IMR-90 (cell line): Measurements from ENCODE around the gene NR5A2. TPM values are rescaled to one million over a fixed set of nuclear protein-coding genes. Genes with fewer than 3 reads are reported as not detected.

Experiments used
- ATAC-seq: fragments of 200-7000 bp; cut with Tn5 transposase; 2 replicates; pipeline ENCODE4 v1.9.1; 2020; ENCODE audit warnings: low read depth, mild to moderate bottlenecking, moderate library complexity
- BruUV-seq: library from RNA; stranded (reverse); fragments of 400-500 nt; replicated peaks from 2 replicates; lab custom pipeline; 2021; lab: Mats Ljungman, UMichigan
- CTCF ChIA-PET: fragments of 300-600 bp; formaldehyde crosslinking; extraction: SDS; loops from one replicate; lab custom pipeline; 2021; ENCODE audit warnings: antibody characterized with exemption; lab: Yijun Ruan, JAX
- POLR2A ChIA-PET: fragments of 300-600 bp; sonication (Branson Sonifier 250); formaldehyde crosslinking; loops from one replicate; lab custom pipeline; 2022; ENCODE audit warnings: antibody characterized with exemption; ENCODE audit not compliant: unreplicated experiment; lab: Charles Lee
- DNase-seq: peaks from one replicate; pipeline ENCODE4 v3.0.0; 2013
- H2AFZ ChIP-seq: replicated peaks from 2 replicates; pipeline ENCODE3; 2013; ENCODE audit warnings: low read length, mild to moderate bottlenecking; ENCODE audit not compliant: poor library complexity
- H2AK5ac ChIP-seq: 2 replicates; pipeline ENCODE4 v1.6.1; 2013; ENCODE audit warnings: low read depth, low read length, inconsistent platforms
- H2AK9ac ChIP-seq: replicated peaks from 2 replicates; pipeline ENCODE3; 2013; ENCODE audit warnings: mild to moderate bottlenecking, low read depth, low read length, moderate library complexity; ENCODE audit not compliant: poor library complexity
- H2BK120ac ChIP-seq: 2 replicates; pipeline ENCODE4 v1.6.1; 2013; ENCODE audit warnings: low read depth, low read length, inconsistent platforms
- H2BK15ac ChIP-seq: 3 replicates; pipeline ENCODE4 v1.6.1; 2013; ENCODE audit warnings: low read depth, low read length, inconsistent platforms
- H2BK20ac ChIP-seq: 2 replicates; pipeline ENCODE4 v1.6.1; 2013; ENCODE audit warnings: low read depth, mild to moderate bottlenecking, inconsistent platforms, low read length, moderate library complexity
- H2BK5ac ChIP-seq: 2 replicates; pipeline ENCODE4 v1.6.1; 2013; ENCODE audit warnings: mild to moderate bottlenecking, low read depth, low read length, inconsistent platforms; ENCODE audit not compliant: poor library complexity, severe bottlenecking
- H3K14ac ChIP-seq: replicated peaks from 2 replicates; pipeline ENCODE4 v1.6.1; 2013; ENCODE audit warnings: low read depth, low read length, inconsistent platforms
- H3K18ac ChIP-seq: 2 replicates; pipeline ENCODE4 v1.6.1; 2013; ENCODE audit warnings: low read depth, low read length, control low read depth
- H3K23ac ChIP-seq: 2 replicates; pipeline ENCODE4 v1.6.1; 2013; ENCODE audit warnings: low read depth, low read length, inconsistent platforms
- H3K27ac ChIP-seq: 2 replicates; pipeline ENCODE4 v1.5.1; 2013; ENCODE audit warnings: mild to moderate bottlenecking, control low read depth, low read length; ENCODE audit not compliant: insufficient read depth
- H3K27me3 ChIP-seq: 2 replicates; pipeline ENCODE4 v1.6.1; 2013; ENCODE audit warnings: low read length; ENCODE audit not compliant: control insufficient read depth, insufficient read depth
- H3K36me3 ChIP-seq: 2 replicates; pipeline ENCODE4 v1.6.1; 2013; ENCODE audit warnings: low read length, mixed read lengths; ENCODE audit not compliant: control insufficient read depth, insufficient read depth
- H3K4ac ChIP-seq: 2 replicates; pipeline ENCODE4 v1.6.1; 2013; ENCODE audit warnings: low read depth, low read length, inconsistent platforms
- H3K4me1 ChIP-seq: 2 replicates; pipeline ENCODE4 v1.6.1; 2013; ENCODE audit warnings: low read length, mixed read lengths; ENCODE audit not compliant: control insufficient read depth, insufficient read depth
- H3K4me2 ChIP-seq: 2 replicates; pipeline ENCODE4 v1.6.1; 2013; ENCODE audit warnings: low read depth, mild to moderate bottlenecking, control low read depth, low read length, moderate library complexity
- H3K4me3 ChIP-seq: 2 replicates; pipeline ENCODE4 v1.5.1; 2013; ENCODE audit warnings: low read depth, mild to moderate bottlenecking, control low read depth, low read length, moderate library complexity; ENCODE audit not compliant: insufficient read depth
- H3K56ac ChIP-seq: 2 replicates; pipeline ENCODE4 v1.6.1; 2013; ENCODE audit warnings: low read length, inconsistent platforms; ENCODE audit not compliant: insufficient read depth; ENCODE audit errors: extremely low read depth
- H3K79me1 ChIP-seq, 2 experiments: 2 replicates each; pipeline ENCODE4 v1.6.1; 2013; ENCODE audit warnings: low read length in 2 of 2, inconsistent platforms in 1 of 2, low read depth in 1 of 2
- H3K9ac ChIP-seq: 2 replicates; pipeline ENCODE4 v1.6.1; 2013; ENCODE audit warnings: low read depth, low read length, control low read depth
- H3K9me1 ChIP-seq: 2 replicates; pipeline ENCODE4 v1.6.1; 2013; ENCODE audit warnings: low read length, inconsistent platforms; ENCODE audit not compliant: insufficient read depth
- H3K9me3 ChIP-seq: 2 replicates; pipeline ENCODE4 v1.6.1; 2013; ENCODE audit warnings: low read length; ENCODE audit not compliant: control insufficient read depth, insufficient read depth
- H4K20me1 ChIP-seq: 2 replicates; pipeline ENCODE4 v1.6.1; 2013; ENCODE audit warnings: low read length, inconsistent platforms; ENCODE audit not compliant: insufficient read depth
- H4K5ac ChIP-seq: 2 replicates; pipeline ENCODE4 v1.6.1; 2013; ENCODE audit warnings: mild to moderate bottlenecking, low read depth, low read length, control low read depth
- H4K8ac ChIP-seq, 2 experiments: 2 replicates each; pipeline ENCODE4 v1.6.1; 2013; ENCODE audit warnings: low read depth in 2 of 2, low read length in 2 of 2, control low read depth in 1 of 2, inconsistent platforms in 1 of 2
- H4K91ac ChIP-seq: 2 replicates; pipeline ENCODE4 v1.6.1; 2013; ENCODE audit warnings: low read depth, low read length, inconsistent platforms; ENCODE audit not compliant: insufficient read depth
- BHLHE40 ChIP-seq: fragments of 150-350 bp; IDR thresholded peaks from 2 replicates; pipeline ENCODE4 v1.6.1; 2016; ENCODE audit warnings: mild to moderate bottlenecking, low read depth, low read length
- CEBPB ChIP-seq: IDR thresholded peaks from 2 replicates; pipeline ENCODE4 v1.6.1; 2012; ENCODE audit warnings: low read depth, low read length, improper control_type of control experiment
- CHD1 ChIP-seq: IDR thresholded peaks from 2 replicates; pipeline ENCODE4 v1.6.1; 2012; ENCODE audit warnings: low read depth, low read length, improper control_type of control experiment
- FOS ChIP-seq: fragments of 150-350 bp; IDR thresholded peaks from 2 replicates; pipeline ENCODE4 v1.6.1; 2016; ENCODE audit warnings: low read depth, low read length
- MAFK ChIP-seq: IDR thresholded peaks from 2 replicates; pipeline ENCODE4 v1.6.1; 2012; ENCODE audit warnings: low read depth, low read length, improper control_type of control experiment
- MAZ ChIP-seq: IDR thresholded peaks from 2 replicates; pipeline ENCODE4 v1.6.1; 2012; ENCODE audit warnings: low read depth, mild to moderate bottlenecking, low read length, improper control_type of control experiment, moderate library complexity, borderline replicate concordance
- MXI1 ChIP-seq: IDR thresholded peaks from 2 replicates; pipeline ENCODE4 v1.6.1; 2012; ENCODE audit warnings: low read depth, mild to moderate bottlenecking, low read length, moderate library complexity, borderline replicate concordance
- NFE2L2 ChIP-seq: fragments of 150-350 bp; IDR thresholded peaks from 2 replicates; pipeline ENCODE4 v1.6.1; 2016; ENCODE audit warnings: low read depth, mild to moderate bottlenecking, low read length
- POLR2A ChIP-seq: IDR thresholded peaks from 2 replicates; pipeline ENCODE4 v1.6.1; 2012; ENCODE audit warnings: mild to moderate bottlenecking, low read depth, low read length
- RAD21 ChIP-seq: IDR thresholded peaks from 2 replicates; pipeline ENCODE4 v1.6.1; 2012; ENCODE audit warnings: low read length, improper control_type of control experiment
- RCOR1 ChIP-seq: IDR thresholded peaks from 2 replicates; pipeline ENCODE4 v1.6.1; 2012; ENCODE audit warnings: mild to moderate bottlenecking, low read length, improper control_type of control experiment; ENCODE audit not compliant: insufficient replicate concordance
- RFX5 ChIP-seq: IDR thresholded peaks from 2 replicates; pipeline ENCODE4 v1.8.0; 2012; ENCODE audit warnings: low read depth, mild to moderate bottlenecking, low read length, moderate library complexity
- SMC3 ChIP-seq: fragments of 150-350 bp; IDR thresholded peaks from 2 replicates; pipeline ENCODE4 v1.6.1; 2016; ENCODE audit warnings: low read depth, mild to moderate bottlenecking, antibody characterized with exemption, low read length, moderate library complexity
- dilution Hi-C: fragments of 300-500 bp; cut with HindIII; formaldehyde crosslinking; loops from one replicate; pipeline ENCODE4 v1.14.3; 2018; ENCODE audit warnings: low sequenced_read_pairs; ENCODE audit not compliant: unreplicated experiment
- in situ Hi-C: fragments of 300-500 bp; cut with MboI; formaldehyde crosslinking; loops from 3 replicates; pipeline ENCODE4 v1.14.3; 2019; ENCODE audit warnings: low sequenced_read_pairs, inconsistent platforms, mixed read lengths
- intact Hi-C: fragments of 100-400 bp; cut with micrococcal nuclease; formaldehyde crosslinking; loops from 2 replicates; pipeline ENCODE4 v1.10.0; 2022
- polyA plus RNA-seq, 3 experiments: library from polyadenylated mRNA; depleted of rRNA; stranded (reverse); fragments of >200 nt; gene quantifications; 2 replicates each; pipeline ENCODE4 v1.2.3, GENCODE V29; 2012; ENCODE audit warnings: low replicate concordance in 1 of 3
- total RNA-seq: library from RNA; depleted of rRNA; stranded (reverse); fragments of >200 nt; gene quantifications from 2 replicates; pipeline ENCODE4 v1.2.3, GENCODE V29; 2012
- TF ChIP-seq, protein P1 (sequence below): fragments of 150-350 bp; IDR thresholded peaks from 2 replicates; pipeline ENCODE4 v1.6.1; 2016; ENCODE audit warnings: low read depth, mild to moderate bottlenecking, low read length, moderate library complexity, borderline replicate concordance
- TF ChIP-seq, protein P2 (sequence below): fragments of 150-350 bp; IDR thresholded peaks from 2 replicates; pipeline ENCODE4 v1.6.1; 2017; ENCODE audit warnings: mild to moderate bottlenecking, antibody characterized with exemption, low read length, low read depth
- TF ChIP-seq, protein P3 (sequence below): conservative IDR thresholded peaks from 2 replicates; pipeline ENCODE4 v1.5.1; 2012; ENCODE audit warnings: mild to moderate bottlenecking, low read depth, low read length, improper control_type of control experiment

Gene NR5A2
- total and polyA plus RNA-seq, 2 of the 4 experiments (the other 2 are of a cell fraction), result 0.03 to 0.18 TPM

DNA sequence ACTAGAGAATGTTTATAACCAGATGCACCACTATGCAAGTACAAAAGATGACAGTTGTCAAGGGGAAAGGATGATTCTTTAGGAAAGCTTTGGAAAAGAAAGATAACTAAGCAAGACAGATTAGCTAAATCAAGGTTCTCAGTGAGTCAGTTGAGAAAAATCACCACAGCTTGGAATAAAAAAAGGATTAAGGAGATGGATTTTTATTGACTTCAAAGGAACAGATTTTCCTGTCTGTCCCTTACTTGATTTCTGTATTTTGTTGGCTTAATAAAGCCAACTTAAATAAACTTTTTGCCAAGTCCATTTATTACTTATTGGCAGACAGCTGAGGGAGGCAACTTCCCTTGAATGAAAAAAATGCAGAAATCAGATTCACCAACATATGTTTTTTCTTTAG is 93.9 kb downstream of the NR5A2 start:
- no peak for TF ChIP-seq SMC3
- TF ChIP-seq RFX5, result no peak
- no peak for TF ChIP-seq MXI1
- TF ChIP-seq, protein P1, sequence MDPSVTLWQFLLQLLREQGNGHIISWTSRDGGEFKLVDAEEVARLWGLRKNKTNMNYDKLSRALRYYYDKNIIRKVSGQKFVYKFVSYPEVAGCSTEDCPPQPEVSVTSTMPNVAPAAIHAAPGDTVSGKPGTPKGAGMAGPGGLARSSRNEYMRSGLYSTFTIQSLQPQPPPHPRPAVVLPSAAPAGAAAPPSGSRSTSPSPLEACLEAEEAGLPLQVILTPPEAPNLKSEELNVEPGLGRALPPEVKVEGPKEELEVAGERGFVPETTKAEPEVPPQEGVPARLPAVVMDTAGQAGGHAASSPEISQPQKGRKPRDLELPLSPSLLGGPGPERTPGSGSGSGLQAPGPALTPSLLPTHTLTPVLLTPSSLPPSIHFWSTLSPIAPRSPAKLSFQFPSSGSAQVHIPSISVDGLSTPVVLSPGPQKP, result no peak
- TF ChIP-seq CEBPB, result no peak
- TF ChIP-seq BHLHE40, result no peak
- TF ChIP-seq POLR2A, result no peak
- no peak for TF ChIP-seq MAZ
- TF ChIP-seq RCOR1, result no peak
- TF ChIP-seq CHD1, result no peak
- no peak for TF ChIP-seq MAFK
- no peak for TF ChIP-seq FOS
- TF ChIP-seq RAD21, result no peak
- no peak for TF ChIP-seq NFE2L2
- TF ChIP-seq, protein P2, sequence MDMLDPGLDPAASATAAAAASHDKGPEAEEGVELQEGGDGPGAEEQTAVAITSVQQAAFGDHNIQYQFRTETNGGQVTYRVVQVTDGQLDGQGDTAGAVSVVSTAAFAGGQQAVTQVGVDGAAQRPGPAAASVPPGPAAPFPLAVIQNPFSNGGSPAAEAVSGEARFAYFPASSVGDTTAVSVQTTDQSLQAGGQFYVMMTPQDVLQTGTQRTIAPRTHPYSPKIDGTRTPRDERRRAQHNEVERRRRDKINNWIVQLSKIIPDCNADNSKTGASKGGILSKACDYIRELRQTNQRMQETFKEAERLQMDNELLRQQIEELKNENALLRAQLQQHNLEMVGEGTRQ, result no peak
- TF ChIP-seq, protein P3, sequence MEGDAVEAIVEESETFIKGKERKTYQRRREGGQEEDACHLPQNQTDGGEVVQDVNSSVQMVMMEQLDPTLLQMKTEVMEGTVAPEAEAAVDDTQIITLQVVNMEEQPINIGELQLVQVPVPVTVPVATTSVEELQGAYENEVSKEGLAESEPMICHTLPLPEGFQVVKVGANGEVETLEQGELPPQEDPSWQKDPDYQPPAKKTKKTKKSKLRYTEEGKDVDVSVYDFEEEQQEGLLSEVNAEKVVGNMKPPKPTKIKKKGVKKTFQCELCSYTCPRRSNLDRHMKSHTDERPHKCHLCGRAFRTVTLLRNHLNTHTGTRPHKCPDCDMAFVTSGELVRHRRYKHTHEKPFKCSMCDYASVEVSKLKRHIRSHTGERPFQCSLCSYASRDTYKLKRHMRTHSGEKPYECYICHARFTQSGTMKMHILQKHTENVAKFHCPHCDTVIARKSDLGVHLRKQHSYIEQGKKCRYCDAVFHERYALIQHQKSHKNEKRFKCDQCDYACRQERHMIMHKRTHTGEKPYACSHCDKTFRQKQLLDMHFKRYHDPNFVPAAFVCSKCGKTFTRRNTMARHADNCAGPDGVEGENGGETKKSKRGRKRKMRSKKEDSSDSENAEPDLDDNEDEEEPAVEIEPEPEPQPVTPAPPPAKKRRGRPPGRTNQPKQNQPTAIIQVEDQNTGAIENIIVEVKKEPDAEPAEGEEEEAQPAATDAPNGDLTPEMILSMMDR, result no peak
- no peak overlapping the region for H3K9ac ChIP-seq
- H3K14ac ChIP-seq, result no peak overlapping the region
- no peak overlapping the region for H4K91ac ChIP-seq
- no peaks in the 10 kb centered on the region for H3K36me3 ChIP-seq
- intact Hi-C loops (no loop called here), dilution Hi-C loops (no loop called here), in situ Hi-C loops (no loop called here)
- H3K18ac ChIP-seq, result no peak overlapping the region
- no TSS peak for BruUV-seq
- H2BK15ac ChIP-seq, result no peak overlapping the region
- H3K4me2 ChIP-seq, result no peak overlapping the region
- H2BK120ac ChIP-seq, result no peak overlapping the region
- no peak overlapping the region for H3K4ac ChIP-seq
- ATAC-seq (no peak), DNase-seq (no peak)
- no peak overlapping the region for H3K4me3 ChIP-seq
- ChIA-PET CTCF (no interaction called here), POLR2A (no interaction called here)
- H3K27me3 ChIP-seq, result no peaks in the 10 kb centered on the region
- no peak overlapping the region for H2AK9ac ChIP-seq
- peaks cover 4% of the 10 kb centered on the region for H3K9me1 ChIP-seq
- H2BK5ac ChIP-seq, result no peak overlapping the region
- H3K79me1 ChIP-seq, result no peaks in the 10 kb centered on the region
- no peak overlapping the region for H2AFZ ChIP-seq
- no peaks in the 10 kb centered on the region for H4K20me1 ChIP-seq
- no peak overlapping the region for H4K8ac ChIP-seq
- no peak overlapping the region for H3K27ac ChIP-seq
- no peak overlapping the region for H2BK20ac ChIP-seq
- H3K4me1 ChIP-seq, result no peaks in the 10 kb centered on the region
- H3K56ac ChIP-seq, result no peak overlapping the region
- no peak overlapping the region for H4K5ac ChIP-seq
- H2AK5ac ChIP-seq, result no peak overlapping the region
- no peak overlapping the region for H3K23ac ChIP-seq
- H3K9me3 ChIP-seq, result no peaks in the 10 kb centered on the region
